Left lung (tissue), 10 donors: ENCODE data around the gene SYT8. TPM values are rescaled to one million over a fixed set of nuclear protein-coding genes. Genes with fewer than 3 reads are reported as not detected.

Experiments
- ATAC-seq: fragments of 200-7000 bp; cut with Tn5 transposase; one replicate; pipeline ENCODE4 v1.9.1; 2020; ENCODE audit warnings: moderate library complexity
- DNase-seq, 4 donors: peaks; one replicate each; pipeline ENCODE4 v3.0.0-alpha.2; 2013 to 2020
- H3K27ac ChIP-seq, 2 donors: fragments of 200-600 bp; sonication (generic) in 1 of 2; one replicate each; pipeline versions ENCODE4 v1.5.0 to v1.8.0; 2020 to 2021
- H3K27me3 ChIP-seq, 2 donors: fragments of 200-600 bp; sonication (generic) in 1 of 2; one replicate each; pipeline versions ENCODE4 v1.5.0 to v1.8.0; 2020 to 2021
- H3K36me3 ChIP-seq, 2 donors: fragments of 200-600 bp; sonication (generic) in 1 of 2; one replicate each; pipeline versions ENCODE4 v1.5.0 to v1.8.0; 2020 to 2021
- H3K4me1 ChIP-seq, 2 donors: fragments of 200-600 bp; one replicate each; pipeline ENCODE4 v1.8.0; 2021
- H3K4me3 ChIP-seq, 2 donors: fragments of 200-600 bp; sonication (generic) in 1 of 2; one replicate each; pipeline versions ENCODE4 v1.5.0 to v1.8.0; 2020 to 2021; ENCODE audit warnings: mild to moderate bottlenecking in 1 of 2
- H3K9me3 ChIP-seq, 2 donors: fragments of 200-600 bp; sonication (generic) in 1 of 2; one replicate each; pipeline versions ENCODE4 v1.5.0 to v1.8.0; 2020 to 2021
- CTCF ChIP-seq, 2 donors: fragments of 200-600 bp; sonication (generic) in 1 of 2; IDR thresholded peaks; one replicate each; pipeline versions ENCODE4 v1.5.0 to v1.8.0; 2021; ENCODE audit warnings: antibody characterized with exemption in 2 of 2
- intact Hi-C, 2 donors: fragments of 100-400 bp; cut with DNase I; formaldehyde crosslinking; loops; one replicate each; pipeline versions ENCODE4 v1.11.2 to v1.14.2; 2022
- polyA plus RNA-seq, 6 donors: library from polyadenylated mRNA; unstranded; fragments of 120-200 nt; gene quantifications; one replicate each; pipeline ENCODE4 v1.2.1, GENCODE V29; 2013; ENCODE audit not compliant: insufficient read length in 6 of 6
- total RNA-seq, 2 donors: library from RNA; stranded (reverse); fragmentation: NEBNext Ultra II Directional; extraction: Animal tissue kit (Norgen Biotek cat#: 25700); gene quantifications; one replicate each; pipeline ENCODE4 v1.2.1, GENCODE V29; 2021
- donor health status: DM: no; HTN: yes; CAD: no.
- donor health status: DM: no; HTN: no; CAD: no.

SYT8 gene
- total and polyA plus RNA-seq, 8 donors = 0.21 to 8.8 (median 1.1) TPM

- no peaks in the 10 kb centered on the region for H3K36me3 ChIP-seq
- no peaks in the 10 kb centered on the region for H3K4me1 ChIP-seq
- H3K27me3 ChIP-seq = peaks cover 0 to 43% of the 10 kb centered on the region in 2 donors
- H3K9me3 ChIP-seq = peaks cover 0 to 19% of the 10 kb centered on the region in 2 donors
- TF ChIP-seq CTCF (IDR thresholded peaks at IDR 0.05) = no peak
- intact Hi-C loops = no loop called here
- DNase-seq (no peak), ATAC-seq (no peak)
- H3K4me3 ChIP-seq = no peak overlapping the region
- no peak overlapping the region for H3K27ac ChIP-seq
Observed at GRCh38 chr11:1819074-1819473, 15.7 kb upstream of the SYT8 start.

- Histone ChIP-seq H3K36me3 (no peaks in the 10 kb centered on the region), H3K9me3 (peaks cover 0 to 19% of the 10 kb centered on the region in 2 donors), H3K4me3 (no peak overlapping the region), H3K27ac (no peak overlapping the region), H3K4me1 (peaks cover 0 to 10% of the 10 kb centered on the region in 2 donors), H3K27me3 (peaks cover 0 to 38% of the 10 kb centered on the region in 2 donors)
- intact Hi-C loops = no loop called here
- no peak for TF ChIP-seq CTCF (IDR thresholded peaks at IDR 0.05)
- DNase-seq (no peak), ATAC-seq (no peak)
Observed at GRCh38 chr11:1820463-1821325, 14.1 kb upstream of the SYT8 start.

- Histone ChIP-seq H3K9me3 (peaks cover 0 to 19% of the 10 kb centered on the region in 2 donors), H3K27ac (no peak overlapping the region), H3K27me3 (peaks cover 0 to 35% of the 10 kb centered on the region in 2 donors), H3K4me3 (no peak overlapping the region), H3K4me1 (peaks cover 4 to 15% of the 10 kb centered on the region in 2 donors), H3K36me3 (no peaks in the 10 kb centered on the region)
- DNase-seq = no peak
- intact Hi-C loops = no loop called here
- ATAC-seq = no peak
- TF ChIP-seq CTCF (IDR thresholded peaks at IDR 0.05) = no peak
Observed at GRCh38 chr11:1821562-1821961, 13.2 kb upstream of the SYT8 start.

GRCh38 chr11:1822648-1823375, 12.0 kb upstream of the SYT8 start:
- Histone ChIP-seq H3K9me3 (peaks cover 0 to 15% of the 10 kb centered on the region in 2 donors), H3K36me3 (no peaks in the 10 kb centered on the region), H3K4me3 (no peak overlapping the region), H3K4me1 (peaks cover 16 to 27% of the 10 kb centered on the region in 2 donors), H3K27ac (no peak overlapping the region), H3K27me3 (peaks cover 0 to 31% of the 10 kb centered on the region in 2 donors)
- DNase-seq (no peak), ATAC-seq (no peak)
- intact Hi-C loops = no loop called here
- no peak for TF ChIP-seq CTCF (IDR thresholded peaks at IDR 0.05)
